HEK293T (cell line): ENCODE data around the gene KLRC4.

ENCODE experiments used
- CTBP1 ChIP-seq: fragments of 450-650 bp; IDR thresholded peaks from 2 replicates; pipeline ENCODE4 v1.6.1; 2016; ENCODE audit warnings: borderline replicate concordance
- FOXM1 ChIP-seq: fragments of 450-650 bp; IDR thresholded peaks from 2 replicates; pipeline ENCODE4 v1.6.1; 2017; ENCODE audit warnings: mild to moderate bottlenecking, borderline replicate concordance
- LEF1 ChIP-seq: fragments of 450-650 bp; IDR thresholded peaks from 2 replicates; pipeline ENCODE4 v1.6.1; 2017; ENCODE audit warnings: mild to moderate bottlenecking, borderline replicate concordance
- SUZ12 ChIP-seq: fragments of 450-650 bp; IDR thresholded peaks from 2 replicates; pipeline ENCODE4 v1.6.1; 2016; ENCODE audit warnings: mild to moderate bottlenecking
- TF ChIP-seq, protein P1 (sequence below): fragments of 450-650 bp; IDR thresholded peaks from 2 replicates; pipeline ENCODE4 v1.6.1; 2016

DNA sequence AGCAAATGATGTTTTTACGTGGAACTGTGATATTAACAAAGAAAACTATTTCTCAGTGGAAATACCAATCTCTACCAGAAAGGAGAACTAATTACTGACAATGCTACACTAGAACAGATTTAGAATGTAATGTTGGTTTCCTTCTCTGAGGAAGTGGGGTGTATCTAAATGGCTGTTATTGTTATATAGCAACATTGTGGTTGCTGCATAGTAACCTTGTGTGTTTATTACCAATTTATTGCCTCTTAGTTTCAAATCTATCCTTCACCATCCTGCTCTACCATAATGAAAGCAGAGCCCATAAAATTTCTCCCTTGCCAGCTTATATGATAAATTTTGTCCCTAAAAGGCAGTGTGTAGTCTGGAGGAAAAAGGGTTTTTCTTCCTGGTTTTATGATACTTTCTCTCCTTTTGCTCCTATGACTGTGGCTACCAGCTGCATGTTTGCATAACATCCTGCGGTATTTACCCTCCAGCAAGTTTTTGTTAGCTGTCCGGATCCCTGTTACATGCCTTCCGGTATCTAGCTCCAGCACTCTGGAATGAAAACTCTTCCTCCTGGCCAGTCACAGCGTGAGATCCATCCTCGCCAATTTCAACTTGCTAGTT, 14.1 kb downstream of the KLRC4 start:
- TF ChIP-seq SUZ12 (no peak), FOXM1 (no peak), CTBP1 (no peak), LEF1 (no peak)
- TF ChIP-seq, protein P1, sequence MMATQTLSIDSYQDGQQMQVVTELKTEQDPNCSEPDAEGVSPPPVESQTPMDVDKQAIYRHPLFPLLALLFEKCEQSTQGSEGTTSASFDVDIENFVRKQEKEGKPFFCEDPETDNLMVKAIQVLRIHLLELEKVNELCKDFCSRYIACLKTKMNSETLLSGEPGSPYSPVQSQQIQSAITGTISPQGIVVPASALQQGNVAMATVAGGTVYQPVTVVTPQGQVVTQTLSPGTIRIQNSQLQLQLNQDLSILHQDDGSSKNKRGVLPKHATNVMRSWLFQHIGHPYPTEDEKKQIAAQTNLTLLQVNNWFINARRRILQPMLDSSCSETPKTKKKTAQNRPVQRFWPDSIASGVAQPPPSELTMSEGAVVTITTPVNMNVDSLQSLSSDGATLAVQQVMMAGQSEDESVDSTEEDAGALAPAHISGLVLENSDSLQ = no peak
